SK-N-SH (cell line): ENCODE measurements around the gene C18orf63.

Experiments used
- CTCF ChIP-seq: fragments of 200-600 bp; sonication (generic); IDR thresholded peaks from 2 replicates; pipeline ENCODE4 v1.6.1; 2017; ENCODE audit warnings: antibody characterized with exemption, mild to moderate bottlenecking, moderate library complexity
- EZH2phosphoT487 ChIP-seq: fragments of 200-600 bp; sonication (generic); IDR thresholded peaks from 2 replicates; pipeline ENCODE4 v1.6.1; 2017; ENCODE audit warnings: low read depth, mixed run types, mild to moderate bottlenecking, antibody characterized with exemption, moderate library complexity, borderline replicate concordance

GRCh38 chr18:74373428-74373827 is 57.8 kb downstream of the C18orf63 start:
- TF ChIP-seq CTCF (no peak), EZH2phosphoT487 (no peak)
